ENCODE data around the gene RASGEF1C. TPM values are rescaled to one million over a fixed set of nuclear protein-coding genes. Genes with fewer than 3 reads are reported as not detected.

Gene RASGEF1C
- total and polyA plus RNA-seq, 8 donors = 0.20 to 6.8 (median 0.86) TPM; not detected in 4

GRCh38 chr5:180119031-180119902 lies 89.7 kb downstream of the RASGEF1C start:
- no peak for DNase-seq
- no peak for TF ChIP-seq EP300 (IDR thresholded peaks at IDR 0.05)
- TF ChIP-seq POLR2A (IDR thresholded peaks at IDR 0.05) = no peak
- TF ChIP-seq POLR2AphosphoS5 (IDR thresholded peaks at IDR 0.05) = no peak
- Histone ChIP-seq H3K27me3 (peaks cover 0 to 47% (median 0%) of the 10 kb centered on the region in 3 donors), H3K4me3 (no peak overlapping the region), H3K4me1 (no peaks in the 10 kb centered on the region), H3K9me3 (no peaks in the 10 kb centered on the region), H3K27ac (no peak overlapping the region), H3K36me3 (no peaks in the 10 kb centered on the region)
- intact Hi-C loops (cut with DNase I; ENCODE audit: low total_unique reads) = no loop called here
- 88 to 91% (median 90%) methylated on average over 14 to 23 of the region's 23 CpGs for WGBS, 5 donors

GRCh38 chr5:180118391-180118791 lies 90.6 kb downstream of the RASGEF1C start:
- no peak overlapping the region for H3K27ac ChIP-seq
- intact Hi-C loops (cut with DNase I; ENCODE audit: low total_unique reads) = no loop called here
- H3K4me3 ChIP-seq = no peak overlapping the region
- 89 to 96% (median 90%) methylated on average over 10 to 14 of the region's 14 CpGs for WGBS, 5 donors
- H3K36me3 ChIP-seq = no peaks in the 10 kb centered on the region
- H3K9me3 ChIP-seq = no peaks in the 10 kb centered on the region
- TF ChIP-seq EP300 (IDR thresholded peaks at IDR 0.05) (no peak), CTCF (IDR thresholded peaks at IDR 0.05) (no peak), POLR2AphosphoS5 (IDR thresholded peaks at IDR 0.05) (no peak), POLR2A (IDR thresholded peaks at IDR 0.05) (no peak)
- no peak for DNase-seq
- peaks cover 0 to 39% (median 0%) of the 10 kb centered on the region in 3 donors for H3K27me3 ChIP-seq
- H3K4me1 ChIP-seq = no peaks in the 10 kb centered on the region

- intact Hi-C loops (cut with DNase I; ENCODE audit: low total_unique reads) = no loop called here
- Histone ChIP-seq H3K9me3 (no peaks in the 10 kb centered on the region), H3K4me1 (no peaks in the 10 kb centered on the region), H3K4me3 (no peak overlapping the region), H3K27ac (no peak overlapping the region), H3K27me3 (peaks cover 0 to 39% (median 3%) of the 10 kb centered on the region in 3 donors), H3K36me3 (no peaks in the 10 kb centered on the region)
- TF ChIP-seq POLR2A (IDR thresholded peaks at IDR 0.05) = no peak
- TF ChIP-seq EP300 (IDR thresholded peaks at IDR 0.05) = no peak
- peak in 3 of 7 experiments; percentile 17 to 26 (median 21) for TF ChIP-seq CTCF (IDR thresholded peaks at IDR 0.05)
- 76 to 83% (median 81%) methylated on average over 7 to 14 of the region's 14 CpGs for WGBS, 5 donors
- DNase-seq = peak in 1 of 2 donors; percentile 32
Observed at GRCh38 chr5:180117000-180117725, 91.8 kb downstream of the RASGEF1C start.

- TF ChIP-seq EP300 (IDR thresholded peaks at IDR 0.05) (no peak), POLR2A (IDR thresholded peaks at IDR 0.05) (no peak), CTCF (IDR thresholded peaks at IDR 0.05) (no peak), POLR2AphosphoS5 (IDR thresholded peaks at IDR 0.05) (no peak)
- Histone ChIP-seq H3K27ac (no peak overlapping the region), H3K27me3 (peaks cover 0 to 33% (median 5%) of the 10 kb centered on the region in 3 donors), H3K36me3 (no peaks in the 10 kb centered on the region), H3K4me1 (no peaks in the 10 kb centered on the region), H3K4me3 (no peak overlapping the region), H3K9me3 (no peaks in the 10 kb centered on the region)
- DNase-seq = no peak
- intact Hi-C loops (cut with DNase I; ENCODE audit: low total_unique reads) = no loop called here
- 73 to 81% (median 76%) methylated on average over 31 of the region's 31 CpGs for WGBS, 5 donors
Observed at GRCh38 chr5:180116077-180116999, 92.7 kb downstream of the RASGEF1C start.
